Mesenchymal stem cell (in vitro differentiated cells and primary cell): Measurements from ENCODE around the gene APP.

Experiments used
- DNase-seq: peaks from one replicate; pipeline ENCODE4 v3.0.0-alpha.2; 2013
- H2AFZ ChIP-seq: one replicate; pipeline ENCODE4 v1.6.1; 2013; ENCODE audit warnings: low read depth, mild to moderate bottlenecking, control low read depth, inconsistent platforms, low read length, moderate library complexity
- H2AK5ac ChIP-seq: 2 replicates; pipeline ENCODE4 v1.6.1; 2013; ENCODE audit warnings: low read length, moderate library complexity, mild to moderate bottlenecking, inconsistent platforms; ENCODE audit not compliant: severe bottlenecking
- H2BK120ac ChIP-seq: one replicate; pipeline ENCODE4 v1.6.1; 2013; ENCODE audit warnings: low read depth, mild to moderate bottlenecking, inconsistent platforms, low read length, moderate library complexity
- H2BK12ac ChIP-seq, 2 experiments: one replicate each; pipeline ENCODE4 v1.6.1; 2013; ENCODE audit warnings: inconsistent platforms in 2 of 2, low read length in 2 of 2, mild to moderate bottlenecking in 2 of 2, moderate library complexity in 2 of 2, control low read depth in 1 of 2
- H2BK15ac ChIP-seq: one replicate; pipeline ENCODE4 v1.6.1; 2013; ENCODE audit warnings: mild to moderate bottlenecking, low read depth, inconsistent platforms; ENCODE audit not compliant: poor library complexity, severe bottlenecking
- H2BK5ac ChIP-seq: 2 replicates; pipeline ENCODE4 v1.6.1; 2013; ENCODE audit warnings: low read depth, mild to moderate bottlenecking, low read length, control low read depth, inconsistent platforms; ENCODE audit not compliant: poor library complexity, severe bottlenecking
- H3K14ac ChIP-seq, 2 experiments: one replicate each; pipeline ENCODE4 v1.6.1; 2013; ENCODE audit warnings: inconsistent platforms in 2 of 2, low read length in 2 of 2, control low read depth in 1 of 2, mild to moderate bottlenecking in 1 of 2, moderate library complexity in 1 of 2
- H3K18ac ChIP-seq, 2 experiments: one replicate each; pipeline ENCODE4 v1.6.1; 2013; ENCODE audit warnings: inconsistent platforms in 2 of 2, low read length in 2 of 2, control low read depth in 1 of 2, low read depth in 1 of 2, mild to moderate bottlenecking in 1 of 2
- H3K23ac ChIP-seq, 2 experiments: one replicate each; pipeline ENCODE4 v1.6.1; 2013; ENCODE audit warnings: inconsistent platforms in 2 of 2, low read length in 2 of 2, mild to moderate bottlenecking in 2 of 2, moderate library complexity in 2 of 2, control low read depth in 1 of 2
- H3K27ac ChIP-seq: 2 replicates; pipeline ENCODE4 v1.5.1; 2013; ENCODE audit warnings: mild to moderate bottlenecking, moderate library complexity, low read length, control low read depth, inconsistent platforms; ENCODE audit not compliant: poor library complexity, severe bottlenecking
- H3K27me3 ChIP-seq, 2 experiments: 2 replicates each; pipeline versions ENCODE4 v1.6.1 to v1.7.0; 2013; ENCODE audit warnings: low read length in 2 of 2, mild to moderate bottlenecking in 2 of 2, moderate library complexity in 2 of 2, control low read depth in 1 of 2, inconsistent platforms in 1 of 2; ENCODE audit not compliant: control insufficient read depth in 1 of 2, insufficient read depth in 1 of 2
- H3K36me3 ChIP-seq, 2 experiments: 2 replicates each; pipeline versions ENCODE4 v1.6.1 to v1.7.0; 2013; ENCODE audit warnings: low read length in 2 of 2, control low read depth in 1 of 2, inconsistent platforms in 1 of 2, low read depth in 1 of 2, mild to moderate bottlenecking in 1 of 2; ENCODE audit not compliant: insufficient read depth in 2 of 2, control insufficient read depth in 1 of 2
- H3K4ac ChIP-seq, 2 experiments: one replicate each; pipeline ENCODE4 v1.6.1; 2013; ENCODE audit warnings: inconsistent platforms in 2 of 2, low read length in 2 of 2, mild to moderate bottlenecking in 2 of 2, moderate library complexity in 2 of 2, control low read depth in 1 of 2, low read depth in 1 of 2
- H3K4me1 ChIP-seq: 2 replicates; pipeline ENCODE4 v1.6.1; 2013; ENCODE audit warnings: low read depth, low read length, control low read depth; ENCODE audit not compliant: control insufficient read depth, insufficient read depth
- H3K4me2 ChIP-seq: 2 replicates; pipeline ENCODE4 v1.6.1; 2013; ENCODE audit warnings: low read length, mild to moderate bottlenecking, inconsistent platforms; ENCODE audit not compliant: poor library complexity, severe bottlenecking
- H3K4me3 ChIP-seq, 2 experiments: 2 replicates each; pipeline versions ENCODE4 v1.5.1 to v1.7.0; 2013; ENCODE audit warnings: low read length in 2 of 2, mild to moderate bottlenecking in 2 of 2, control low read depth in 1 of 2, low read depth in 1 of 2; ENCODE audit not compliant: insufficient read depth in 1 of 2
- H3K79me1 ChIP-seq: replicated peaks from 2 replicates; pipeline ENCODE4 v1.6.1; 2013; ENCODE audit warnings: mild to moderate bottlenecking, control low read depth, low read length, inconsistent platforms; ENCODE audit not compliant: poor library complexity, severe bottlenecking
- H3K9ac ChIP-seq: 2 replicates; pipeline ENCODE4 v1.7.0; 2013; ENCODE audit warnings: mild to moderate bottlenecking, low read length, moderate library complexity
- H3K9me3 ChIP-seq: 2 replicates; pipeline ENCODE4 v1.7.0; 2013; ENCODE audit warnings: mild to moderate bottlenecking, low read length; ENCODE audit not compliant: control insufficient read depth
- H4K8ac ChIP-seq: one replicate; pipeline ENCODE4 v1.6.1; 2013; ENCODE audit warnings: inconsistent platforms, mild to moderate bottlenecking, low read length, moderate library complexity
- H4K91ac ChIP-seq: one replicate; pipeline ENCODE4 v1.6.1; 2013; ENCODE audit warnings: mild to moderate bottlenecking, low read length, inconsistent platforms
- WGBS: methylation state at CpG from one replicate; pipeline ENCODE4 v1.1.7; 2013; ENCODE audit warnings: mixed read lengths; 5-methylcytosine and 5-hydroxymethylcytosine counted together

The APP gene

GRCh38 chr21:26005464-26005863, 165.1 kb downstream of the APP start:
- WGBS: no CpG with 5 or more reads among the region's 1 CpG
- H2BK5ac ChIP-seq: no peak overlapping the region
- H4K91ac ChIP-seq: no peak overlapping the region
- no peaks in the 10 kb centered on the region for H3K27me3 ChIP-seq
- H3K27ac ChIP-seq: no peak overlapping the region
- peaks cover 8 to 56% of the 10 kb centered on the region in 2 experiments for H3K36me3 ChIP-seq
- no peak overlapping the region for H3K4me2 ChIP-seq
- H2BK12ac ChIP-seq: no peak overlapping the region
- H3K4ac ChIP-seq: no peak overlapping the region
- H3K4me3 ChIP-seq: no peak overlapping the region
- H2BK15ac ChIP-seq: no peak overlapping the region
- H3K23ac ChIP-seq: no peak overlapping the region
- no peaks in the 10 kb centered on the region for H3K4me1 ChIP-seq
- H3K14ac ChIP-seq: no peak overlapping the region
- DNase-seq: no peak
- no peak overlapping the region for H3K18ac ChIP-seq
- no peaks in the 10 kb centered on the region for H3K9me3 ChIP-seq
- H3K79me1 ChIP-seq: peaks cover 26% of the 10 kb centered on the region
- no peak overlapping the region for H3K9ac ChIP-seq
- no peak overlapping the region for H2BK120ac ChIP-seq
- no peak overlapping the region for H2AK5ac ChIP-seq
- H4K8ac ChIP-seq: no peak overlapping the region
- H2AFZ ChIP-seq: no peak overlapping the region

GRCh38 chr21:26003404-26003803, 167.2 kb downstream of the APP start:
- no peak for DNase-seq
- Histone ChIP-seq H2BK12ac (no peak overlapping the region), H3K79me1 (peaks cover 30% of the 10 kb centered on the region), H3K4me3 (no peak overlapping the region), H3K4ac (no peak overlapping the region), H3K4me1 (no peaks in the 10 kb centered on the region), H4K91ac (no peak overlapping the region), H3K27ac (no peak overlapping the region), H2BK120ac (no peak overlapping the region), H3K18ac (no peak overlapping the region), H4K8ac (no peak overlapping the region), H3K9me3 (no peaks in the 10 kb centered on the region), H2AFZ (no peak overlapping the region), H3K27me3 (no peaks in the 10 kb centered on the region), H3K36me3 (peaks cover 21 to 59% of the 10 kb centered on the region in 2 experiments), H3K4me2 (no peak overlapping the region), H3K9ac (no peak overlapping the region), H2AK5ac (no peak overlapping the region), H3K14ac (no peak overlapping the region), H2BK5ac (no peak overlapping the region), H3K23ac (no peak overlapping the region), H2BK15ac (no peak overlapping the region)
- WGBS: 98% methylated on average over 4 of the region's 4 CpGs

GRCh38 chr21:26001356-26001755, 169.2 kb downstream of the APP start:
- Histone ChIP-seq H3K18ac (no peak overlapping the region), H2BK12ac (no peak overlapping the region), H3K4me2 (no peak overlapping the region), H3K79me1 (peaks cover 37% of the 10 kb centered on the region), H2BK15ac (no peak overlapping the region), H3K27ac (no peak overlapping the region), H3K9ac (no peak overlapping the region), H3K4me3 (no peak overlapping the region), H3K9me3 (no peaks in the 10 kb centered on the region), H3K14ac (no peak overlapping the region), H2AFZ (no peak overlapping the region), H3K4ac (no peak overlapping the region), H2BK120ac (no peak overlapping the region), H3K27me3 (no peaks in the 10 kb centered on the region), H3K4me1 (no peaks in the 10 kb centered on the region), H3K36me3 (peaks cover 21 to 74% of the 10 kb centered on the region in 2 experiments), H2BK5ac (no peak overlapping the region), H3K23ac (no peak overlapping the region), H2AK5ac (no peak overlapping the region), H4K91ac (no peak overlapping the region), H4K8ac (no peak overlapping the region)
- no peak for DNase-seq
- 95% methylated on average over 5 of the region's 5 CpGs for WGBS

DNA sequence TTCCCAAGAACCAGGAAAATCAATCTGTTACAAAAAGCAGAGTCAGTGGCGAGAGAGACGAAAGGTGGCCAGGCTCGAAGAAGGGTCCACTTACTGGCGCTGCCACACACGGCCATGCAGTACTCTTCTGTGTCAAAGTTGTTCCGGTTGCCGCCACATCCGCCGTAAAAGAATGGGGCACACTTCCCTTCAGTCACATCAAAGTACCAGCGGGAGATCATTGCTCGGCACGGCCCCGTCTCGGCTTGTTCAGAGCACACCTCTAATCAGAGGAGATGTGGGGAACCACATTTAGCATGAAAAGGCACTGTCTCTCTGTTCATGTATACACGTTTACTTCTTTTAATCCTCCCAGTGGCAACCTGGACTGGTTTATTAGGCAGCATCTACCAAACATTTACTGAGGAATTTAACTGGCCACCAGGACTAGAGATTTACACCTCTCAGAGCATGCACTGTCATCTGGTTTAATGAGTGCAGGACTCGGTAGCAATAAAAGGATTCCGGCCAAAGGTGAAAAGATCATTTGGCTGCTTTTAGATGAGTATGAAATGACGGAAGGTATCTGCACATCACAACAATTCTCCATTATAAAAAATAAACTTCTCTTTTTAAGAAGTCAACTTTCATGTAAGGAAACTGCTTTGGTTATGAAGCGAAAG, 170.5 kb downstream of the APP start:
- Histone ChIP-seq H3K4me1 (no peaks in the 10 kb centered on the region), H4K8ac (no peak overlapping the region), H3K4ac (no peak overlapping the region), H3K27me3 (no peaks in the 10 kb centered on the region), H3K23ac (no peak overlapping the region), H3K14ac (no peak overlapping the region), H3K9ac (no peak overlapping the region), H2AFZ (no peak overlapping the region), H2BK15ac (no peak overlapping the region), H2BK12ac (no peak overlapping the region), H3K18ac (no peak overlapping the region), H3K36me3 (peaks cover 20 to 85% of the 10 kb centered on the region in 2 experiments), H2BK5ac (no peak overlapping the region), H3K79me1 (peaks cover 39% of the 10 kb centered on the region), H3K4me2 (no peak overlapping the region), H3K4me3 (no peak overlapping the region), H4K91ac (no peak overlapping the region), H2AK5ac (no peak overlapping the region), H3K27ac (no peak overlapping the region), H2BK120ac (no peak overlapping the region), H3K9me3 (no peaks in the 10 kb centered on the region)
- DNase-seq: no peak
- WGBS: 88% methylated on average over 16 of the region's 19 CpGs
